GM19452 (cell line): ENCODE data around the gene NKG7.
"Not testable (repeated sequence)": the region's sequence is repeated elsewhere in the genome, so short reads cannot be mapped to it uniquely, and the experiment has no call there.

Experiments
- ATAC-seq: cut with Tn5 transposase; IDR thresholded peaks from one replicate; pipeline ENCODE4 v1.9.1; 2021; ENCODE audit not compliant: unreplicated experiment

NKG7 gene

GRCh38 chr19:51372649-51373504 is at the start of gene NKG7:
NKG7 (minus strand) TSS chr19:51372654; CDS start chr19:51372535, 119 bp downstream.
- ATAC-seq: no peak

GRCh38 chr19:51422053-51422448 is 49.6 kb upstream of the NKG7 start:
- no peak for ATAC-seq

GRCh38 chr19:51421229-51422052 is 49.0 kb upstream of the NKG7 start:
- no peak for ATAC-seq

DNA sequence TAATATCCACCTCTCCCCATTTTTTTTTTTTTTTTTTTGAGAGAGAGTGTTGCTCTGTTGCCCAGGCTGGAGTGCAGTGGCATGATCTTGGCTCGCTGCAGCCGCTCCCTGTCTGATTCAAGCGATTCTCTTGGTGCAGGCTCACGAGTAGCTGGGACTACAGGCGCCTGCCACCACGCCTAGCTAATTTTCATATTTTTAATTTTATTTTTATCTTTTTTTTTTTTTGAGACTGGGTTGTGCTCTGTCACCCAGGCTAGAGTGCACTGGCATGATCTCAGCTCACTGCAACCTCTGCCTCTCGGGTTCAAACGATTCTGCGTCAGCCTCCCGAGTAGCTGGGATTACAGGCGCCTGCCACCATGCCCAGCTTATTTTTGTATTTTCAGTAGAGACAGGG is 48.1 kb upstream of the NKG7 start:
- not testable (repeated sequence) for ATAC-seq

GRCh38 chr19:51418707-51419106 is 46.3 kb upstream of the NKG7 start:
- ATAC-seq: no peak

DNA sequence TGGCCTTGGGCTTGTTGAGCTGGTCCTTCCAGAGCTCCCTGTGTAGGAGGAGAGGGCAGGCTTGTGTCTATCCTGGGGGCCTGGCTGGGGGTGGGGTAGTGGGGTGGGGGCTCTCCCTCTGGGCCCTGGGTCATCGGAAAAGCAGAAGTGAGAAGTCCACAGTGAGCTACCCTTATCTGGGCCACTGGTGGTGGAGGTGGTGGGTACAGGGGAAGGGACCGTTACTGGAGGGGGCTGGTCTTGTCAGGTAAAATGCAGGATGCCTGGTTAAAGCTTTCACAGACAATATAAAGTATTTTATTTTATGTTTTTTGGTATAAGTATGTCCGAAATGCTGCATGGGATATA is 45.3 kb upstream of the NKG7 start:
- peak; percentile 24 for ATAC-seq

- peak; percentile 74 for ATAC-seq
Measured at GRCh38 chr19:51417107-51417809, 44.8 kb upstream of the NKG7 start, which contains the start of gene SIGLEC10. SIGLEC10 (minus strand) TSS chr19:51417642; CDS start chr19:51417581, 61 bp downstream.

- not testable (repeated sequence) for ATAC-seq
Measured at GRCh38 chr19:51416422-51416821, 44.0 kb upstream of the NKG7 start.

GRCh38 chr19:51415187-51415586 is 42.7 kb upstream of the NKG7 start:
- no peak for ATAC-seq

DNA sequence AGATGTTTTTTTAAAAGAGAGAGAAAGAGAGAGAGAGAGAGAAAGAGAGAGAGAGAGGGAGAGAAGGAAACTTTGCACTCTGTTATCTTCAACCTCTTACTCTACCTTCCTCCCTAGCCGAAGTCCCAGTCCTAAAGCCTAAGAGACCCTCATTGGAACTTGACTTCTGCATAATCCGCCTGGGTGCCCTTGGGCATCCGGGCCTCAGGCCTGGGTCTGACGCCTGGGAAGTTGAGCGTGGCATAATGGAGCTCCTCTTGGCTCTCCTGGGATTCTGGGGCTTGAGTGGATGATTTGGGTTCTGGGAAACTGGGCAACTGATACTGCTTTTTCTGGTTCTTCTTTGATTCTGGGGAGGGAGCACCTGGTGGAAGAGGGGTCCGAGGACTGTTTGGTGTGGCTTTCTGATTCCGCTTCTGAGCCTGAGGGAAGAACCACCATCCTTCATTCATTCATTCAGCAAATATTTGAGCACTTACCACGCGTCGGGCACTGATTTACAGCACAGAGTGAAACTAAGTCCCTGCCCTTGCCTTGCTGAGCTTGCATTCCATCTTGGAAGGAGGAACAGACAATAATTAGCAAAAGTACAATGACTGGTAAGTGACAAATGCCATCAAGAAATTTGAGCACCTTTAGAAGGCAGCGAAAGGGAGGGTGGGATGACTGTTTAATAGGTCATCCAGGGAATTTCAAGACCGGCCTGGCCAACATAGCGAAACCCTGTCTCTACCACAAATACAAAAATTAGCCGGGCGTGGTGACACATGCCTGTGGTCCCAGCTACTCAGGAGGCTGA is 38.7 kb upstream of the NKG7 start:
- ATAC-seq: no peak

DNA sequence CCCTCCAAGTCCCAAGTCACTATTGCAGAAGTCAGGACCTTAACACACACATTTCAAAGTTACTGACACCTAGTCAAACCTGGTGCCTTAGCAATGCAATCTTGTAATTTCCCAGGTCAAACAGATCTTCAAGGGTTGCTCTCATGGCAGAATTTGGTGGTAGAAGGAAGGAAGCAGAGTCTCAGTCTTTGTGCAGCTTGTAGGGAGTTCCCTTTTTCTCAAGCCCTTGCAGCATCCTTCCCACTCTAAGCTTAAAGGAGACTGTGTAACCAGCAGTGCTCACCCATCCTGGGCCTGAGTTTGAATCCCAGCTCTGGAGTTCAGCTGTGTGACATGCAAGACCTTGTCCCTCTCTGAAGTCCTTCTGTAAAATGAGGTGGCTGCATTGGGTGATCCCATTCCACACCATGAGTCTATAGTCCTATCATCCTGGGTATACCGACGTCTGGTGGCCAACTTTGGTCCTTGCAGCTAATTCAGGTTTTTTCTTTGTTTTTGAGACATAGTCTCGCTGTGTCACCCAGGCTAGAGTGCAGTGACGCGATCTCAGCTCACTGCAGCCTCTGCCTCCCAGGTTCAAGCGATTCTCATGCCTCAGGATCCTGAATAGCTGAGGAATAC is 35.2 kb upstream of the NKG7 start:
- ATAC-seq: no peak

DNA sequence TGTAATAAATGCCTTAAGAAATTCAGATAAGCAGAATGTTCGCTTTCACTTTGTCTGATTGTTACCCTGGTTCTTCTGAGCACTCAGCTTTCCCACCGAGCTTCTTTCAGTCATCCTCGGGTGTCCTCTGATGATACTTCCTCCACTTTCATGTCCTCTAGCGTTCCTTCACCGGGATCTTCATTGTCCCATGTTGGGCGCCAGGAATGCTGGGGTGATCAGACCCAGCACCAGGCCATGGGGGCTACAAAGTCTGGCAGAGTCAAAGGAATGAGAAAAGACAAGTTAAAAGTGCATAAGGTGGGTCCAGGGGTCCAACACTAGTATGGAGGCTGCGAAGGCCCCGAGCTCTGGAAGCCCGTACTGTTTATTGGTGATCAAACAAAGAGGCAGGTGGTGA is 29.7 kb upstream of the NKG7 start:
- no peak for ATAC-seq

DNA sequence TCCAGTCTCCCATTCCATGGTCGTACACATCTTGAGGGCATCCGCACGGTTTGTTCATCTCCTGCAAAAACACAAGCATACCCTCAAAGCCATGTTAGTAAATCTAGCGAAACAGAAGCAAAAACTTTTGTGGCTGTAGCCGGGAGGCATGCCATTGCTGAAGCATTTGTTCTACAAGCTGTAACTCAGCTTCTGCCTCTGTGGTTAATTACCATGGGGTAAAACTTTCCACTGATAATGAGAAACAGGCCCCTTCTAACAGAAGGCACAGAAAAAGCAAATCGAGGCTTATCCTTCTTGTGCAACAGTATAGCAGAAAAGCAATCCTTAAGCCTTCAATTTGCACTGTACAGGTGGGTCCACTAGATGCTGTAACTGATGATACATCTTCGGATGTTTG is 27.5 kb upstream of the NKG7 start:
- not testable (repeated sequence) for ATAC-seq

GRCh38 chr19:51399231-51399630 is 26.8 kb upstream of the NKG7 start:
- ATAC-seq: no peak

DNA sequence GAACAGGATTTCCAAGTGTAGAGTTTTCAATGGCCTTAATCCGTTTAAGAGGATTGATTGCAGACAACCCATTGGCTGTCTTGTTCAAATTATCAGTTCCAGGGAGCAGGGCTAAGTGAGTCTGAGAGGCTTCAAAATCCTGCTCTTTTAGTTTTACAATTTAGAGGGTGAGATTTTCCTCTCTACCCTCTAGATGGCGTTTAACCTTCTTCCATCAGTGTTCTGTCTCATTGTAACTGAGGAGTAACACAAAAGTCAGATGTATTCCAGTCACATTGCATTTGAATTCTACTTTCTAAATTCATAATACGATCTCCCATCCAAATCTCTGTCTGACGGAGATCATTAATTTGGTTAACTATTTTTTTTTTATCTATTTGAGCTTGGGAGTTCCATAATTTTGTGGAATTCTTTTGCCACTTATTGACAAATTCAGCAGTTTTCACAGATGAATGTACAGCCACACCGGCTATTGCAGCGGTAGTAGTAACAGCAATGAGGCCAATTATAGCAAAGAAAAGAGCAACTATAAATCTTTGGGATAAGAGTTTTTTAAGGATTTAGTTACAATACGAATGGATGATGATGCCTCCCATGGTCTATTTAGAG is 25.7 kb upstream of the NKG7 start:
- no peak for ATAC-seq

GRCh38 chr19:51397453-51397852 is 25.0 kb upstream of the NKG7 start:
- not testable (repeated sequence) for ATAC-seq

- no peak for ATAC-seq
Measured at GRCh38 chr19:51396175-51396574, 23.7 kb upstream of the NKG7 start.

DNA sequence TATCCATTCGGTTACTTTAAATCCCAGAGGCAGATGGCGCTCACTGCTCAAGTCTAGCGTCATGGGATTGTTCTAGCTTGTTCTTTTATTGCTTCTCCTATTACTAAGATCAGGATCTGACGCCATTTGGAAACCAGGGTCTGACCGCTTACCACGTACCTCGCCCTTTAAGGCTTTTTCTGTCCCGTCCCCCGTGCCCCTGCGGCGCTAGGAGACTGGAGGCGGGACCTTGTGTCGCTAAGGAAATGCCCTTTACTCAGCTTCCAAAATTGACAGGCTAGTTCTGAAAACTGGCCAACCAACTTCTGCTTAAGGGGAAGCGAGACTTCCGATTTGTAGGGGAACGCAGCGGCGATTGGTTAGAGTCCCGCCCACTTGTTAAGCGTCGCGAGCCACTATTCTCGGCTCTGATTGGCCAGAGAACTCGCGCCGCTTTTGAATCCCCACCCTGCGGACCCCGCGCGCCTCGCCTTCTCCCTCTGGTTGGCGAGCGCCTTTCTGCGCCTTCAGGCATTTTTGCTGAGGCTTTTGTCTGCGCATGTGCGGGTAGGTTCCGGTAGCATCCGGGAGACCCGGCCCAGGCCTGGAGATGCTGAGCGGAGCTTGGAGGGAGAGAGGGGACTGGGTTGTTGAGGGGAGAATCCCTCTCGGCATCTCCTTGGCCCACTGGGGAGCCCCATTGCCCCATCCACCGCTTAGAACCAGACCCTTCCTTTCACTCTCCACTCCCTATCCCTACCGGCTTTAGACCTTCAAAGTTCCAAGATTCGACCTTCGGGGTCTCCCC is 21.8 kb upstream of the NKG7 start:
- ATAC-seq: peak; percentile 88

DNA sequence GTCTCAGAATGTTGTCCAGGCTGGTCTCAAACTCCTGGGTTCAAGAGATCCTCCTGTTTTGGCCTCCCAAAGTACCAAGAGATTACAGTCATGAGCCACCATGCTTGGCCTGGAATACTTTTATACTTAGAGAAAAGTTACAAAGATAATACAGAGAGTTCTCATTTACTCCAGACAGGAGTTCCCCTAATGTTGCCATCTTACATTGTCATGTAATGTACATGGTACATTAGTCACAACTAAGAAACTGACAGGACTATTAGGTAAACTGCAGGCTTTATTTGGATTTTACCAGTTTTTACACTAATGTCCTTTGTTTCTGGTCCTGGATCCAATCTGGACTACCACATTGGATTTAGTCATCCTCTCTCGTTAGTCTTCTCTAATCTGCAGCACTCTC is 20.2 kb upstream of the NKG7 start:
- no peak for ATAC-seq
